ENCODE data around the gene ANG.
"Not testable (repeated sequence)": the region's sequence is repeated elsewhere in the genome, so short reads cannot be mapped to it uniquely, and the experiment has no call there.

DNA sequence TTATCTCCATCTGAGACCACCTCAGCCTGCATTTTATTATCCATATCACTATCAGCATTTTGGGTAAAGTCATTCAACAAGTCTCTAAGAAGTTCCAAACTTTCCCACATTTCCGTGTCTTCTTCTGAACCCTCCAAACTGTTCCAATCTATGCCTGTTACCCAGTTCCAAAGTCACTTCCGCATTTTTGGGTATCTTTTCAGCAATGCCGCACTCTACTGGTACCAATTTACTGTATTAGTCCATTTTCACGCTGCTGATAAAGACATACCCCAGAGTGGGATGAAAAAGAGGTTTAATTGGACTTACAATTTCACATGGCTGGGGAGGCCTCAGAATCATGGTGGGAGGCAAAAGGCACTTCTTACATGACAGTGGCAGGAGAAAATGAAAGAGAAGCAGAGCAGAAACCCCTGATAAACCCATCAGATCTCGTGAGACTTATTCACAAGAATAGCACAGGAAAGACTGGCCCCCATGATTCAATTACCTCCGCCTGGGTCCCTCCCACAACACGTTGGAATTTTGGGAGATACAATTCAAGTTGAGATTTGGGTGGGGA is 22.1 kb upstream of the ANG start:
- TF ChIP-seq, protein P1, sequence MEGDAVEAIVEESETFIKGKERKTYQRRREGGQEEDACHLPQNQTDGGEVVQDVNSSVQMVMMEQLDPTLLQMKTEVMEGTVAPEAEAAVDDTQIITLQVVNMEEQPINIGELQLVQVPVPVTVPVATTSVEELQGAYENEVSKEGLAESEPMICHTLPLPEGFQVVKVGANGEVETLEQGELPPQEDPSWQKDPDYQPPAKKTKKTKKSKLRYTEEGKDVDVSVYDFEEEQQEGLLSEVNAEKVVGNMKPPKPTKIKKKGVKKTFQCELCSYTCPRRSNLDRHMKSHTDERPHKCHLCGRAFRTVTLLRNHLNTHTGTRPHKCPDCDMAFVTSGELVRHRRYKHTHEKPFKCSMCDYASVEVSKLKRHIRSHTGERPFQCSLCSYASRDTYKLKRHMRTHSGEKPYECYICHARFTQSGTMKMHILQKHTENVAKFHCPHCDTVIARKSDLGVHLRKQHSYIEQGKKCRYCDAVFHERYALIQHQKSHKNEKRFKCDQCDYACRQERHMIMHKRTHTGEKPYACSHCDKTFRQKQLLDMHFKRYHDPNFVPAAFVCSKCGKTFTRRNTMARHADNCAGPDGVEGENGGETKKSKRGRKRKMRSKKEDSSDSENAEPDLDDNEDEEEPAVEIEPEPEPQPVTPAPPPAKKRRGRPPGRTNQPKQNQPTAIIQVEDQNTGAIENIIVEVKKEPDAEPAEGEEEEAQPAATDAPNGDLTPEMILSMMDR (IDR thresholded peaks at IDR 0.05), result not testable (repeated sequence)
- TF ChIP-seq POLR2A (IDR thresholded peaks at IDR 0.05), result not testable (repeated sequence)

Data from adrenal gland (tissue), 5 donors.